Stimulated activated CD8-positive, alpha-beta memory T cell treated with anti-CD3 and anti-CD28 coated beads, Interleukin-7, amount 100 ng/mL, for 1 hour (primary cell): ENCODE measurements around the gene GIT2.
"Not testable (repeated sequence)": the region's sequence is repeated elsewhere in the genome, so short reads cannot be mapped to it uniquely, and the experiment has no call there.

Experiments used
- DNase-seq, 2 donors: peaks; one replicate each; pipeline ENCODE4 v3.0.0-alpha.2; 2020; ENCODE audit warnings: low read depth in 2 of 2

GIT2 gene

DNA sequence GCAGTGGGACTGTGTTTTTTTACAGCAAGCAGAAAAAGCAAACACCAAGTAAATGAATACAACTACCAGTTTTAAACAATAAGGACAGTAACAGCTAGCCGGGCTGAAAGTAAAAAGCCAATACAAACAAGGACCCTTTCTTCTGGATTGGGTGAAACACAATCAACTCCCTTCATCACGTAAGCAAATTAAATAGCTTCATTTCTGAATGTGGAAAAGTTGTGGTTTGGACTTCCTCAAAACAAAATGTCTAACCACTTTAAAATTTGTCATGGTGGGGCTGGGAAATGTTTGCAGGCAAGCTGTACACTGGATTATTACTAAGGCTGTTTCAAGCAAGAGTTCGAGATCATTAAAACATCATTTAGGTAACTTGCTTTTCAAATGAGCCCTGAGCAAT, 48.6 kb downstream of the GIT2 start:
- no peak for DNase-seq

DNA sequence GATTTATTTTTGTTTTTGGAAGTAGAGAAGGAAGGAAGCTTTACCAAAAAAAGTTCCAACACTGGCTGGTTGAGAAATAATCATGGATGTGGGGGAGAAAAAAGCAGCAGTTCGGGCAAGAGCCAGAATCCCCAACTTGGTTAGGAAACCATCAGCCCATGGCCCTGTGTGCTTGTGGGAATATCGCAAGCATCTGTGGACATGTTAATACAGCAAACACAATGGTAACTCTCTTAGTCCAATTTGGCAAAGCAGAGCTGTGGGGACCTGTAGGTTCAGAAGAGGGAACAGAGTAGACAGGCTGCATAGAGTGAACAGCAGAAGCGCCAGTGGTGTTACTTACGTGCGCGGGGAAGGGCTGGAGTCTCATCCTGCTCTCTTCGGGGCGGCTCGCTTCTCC, 49.3 kb downstream of the GIT2 start:
- no peak for DNase-seq

GRCh38 chr12:109946505-109946904, 49.7 kb downstream of the GIT2 start:
- DNase-seq: no peak

- DNase-seq: no peak
Observed at GRCh38 chr12:109944561-109945359, 51.4 kb downstream of the GIT2 start.

GRCh38 chr12:109943811-109944210, 52.4 kb downstream of the GIT2 start:
- DNase-seq: no peak

DNA sequence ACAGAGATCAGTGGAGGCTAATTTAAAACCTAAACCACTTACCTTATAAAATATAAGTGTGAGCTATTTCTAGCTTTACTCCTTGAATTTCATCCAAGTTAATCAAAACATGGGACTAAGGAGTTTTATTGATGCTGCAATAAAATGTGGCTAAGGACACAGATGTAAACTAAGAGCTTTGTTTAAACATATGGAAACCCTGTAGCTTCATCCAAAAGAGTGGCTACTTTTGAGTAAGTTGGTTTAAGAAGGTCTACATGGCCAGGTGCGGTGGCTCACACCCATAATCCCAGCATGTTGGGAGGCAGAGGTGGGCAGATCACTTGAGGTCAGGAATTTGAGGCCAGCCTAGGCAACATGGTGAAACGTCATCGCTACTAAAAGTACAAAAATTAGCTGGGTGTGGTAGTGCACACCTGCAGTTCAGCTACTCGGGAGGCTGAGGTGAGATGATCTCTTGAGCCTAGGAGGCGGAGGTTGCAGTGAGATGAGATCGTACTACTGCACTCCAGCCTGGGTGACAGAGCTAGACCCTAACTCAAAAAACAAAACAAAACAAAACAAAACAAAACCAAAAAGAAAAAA, 55.7 kb downstream of the GIT2 start:
- no peak for DNase-seq

GRCh38 chr12:109939504-109939903, 56.7 kb downstream of the GIT2 start:
- DNase-seq: no peak

DNA sequence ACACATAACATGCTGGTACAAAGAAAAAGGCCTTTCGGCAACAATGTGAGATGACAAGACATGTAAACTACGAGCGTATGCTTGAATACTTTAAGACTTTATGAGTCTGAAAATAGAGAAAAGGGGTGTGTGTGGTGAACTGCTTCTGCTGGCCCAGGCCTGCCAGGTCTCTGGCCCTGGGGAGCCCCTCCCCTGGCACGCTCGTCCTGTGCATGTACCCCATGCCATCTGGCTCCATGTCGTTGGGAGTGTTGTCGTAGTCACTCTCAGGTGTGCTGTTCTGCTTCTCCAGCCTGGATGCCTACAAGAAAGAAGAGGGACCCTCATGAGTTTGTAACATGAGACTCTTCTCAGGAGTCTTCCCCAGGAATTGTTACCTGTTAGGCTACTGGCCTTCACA, 57.2 kb downstream of the GIT2 start:
- DNase-seq: no peak

GRCh38 chr12:109937371-109937770, 58.8 kb downstream of the GIT2 start:
- no peak for DNase-seq

- no peak for DNase-seq
Observed at GRCh38 chr12:109934026-109934425, 62.1 kb downstream of the GIT2 start.

- no peak for DNase-seq
Observed at GRCh38 chr12:109932878-109933503, 63.2 kb downstream of the GIT2 start.

DNA sequence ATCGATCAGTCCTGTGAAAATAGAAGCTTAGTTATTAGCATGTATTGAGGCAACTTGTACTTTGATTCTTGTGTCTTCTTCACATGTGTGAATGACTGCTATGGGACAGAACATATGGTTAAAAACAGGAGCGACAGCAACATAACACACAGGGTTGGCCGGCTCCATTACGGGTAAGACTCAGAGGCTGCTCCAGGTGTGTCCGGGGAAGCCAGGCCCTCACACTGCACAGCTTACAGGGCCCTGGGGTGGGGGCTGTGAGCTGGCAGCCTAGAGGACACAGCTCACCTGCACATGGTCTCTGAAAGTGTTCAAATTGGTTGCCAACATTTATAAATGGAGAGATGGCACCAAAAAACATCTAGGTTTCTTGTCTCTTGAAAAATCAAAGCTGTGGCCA, 65.0 kb downstream of the GIT2 start:
- DNase-seq: no peak

DNA sequence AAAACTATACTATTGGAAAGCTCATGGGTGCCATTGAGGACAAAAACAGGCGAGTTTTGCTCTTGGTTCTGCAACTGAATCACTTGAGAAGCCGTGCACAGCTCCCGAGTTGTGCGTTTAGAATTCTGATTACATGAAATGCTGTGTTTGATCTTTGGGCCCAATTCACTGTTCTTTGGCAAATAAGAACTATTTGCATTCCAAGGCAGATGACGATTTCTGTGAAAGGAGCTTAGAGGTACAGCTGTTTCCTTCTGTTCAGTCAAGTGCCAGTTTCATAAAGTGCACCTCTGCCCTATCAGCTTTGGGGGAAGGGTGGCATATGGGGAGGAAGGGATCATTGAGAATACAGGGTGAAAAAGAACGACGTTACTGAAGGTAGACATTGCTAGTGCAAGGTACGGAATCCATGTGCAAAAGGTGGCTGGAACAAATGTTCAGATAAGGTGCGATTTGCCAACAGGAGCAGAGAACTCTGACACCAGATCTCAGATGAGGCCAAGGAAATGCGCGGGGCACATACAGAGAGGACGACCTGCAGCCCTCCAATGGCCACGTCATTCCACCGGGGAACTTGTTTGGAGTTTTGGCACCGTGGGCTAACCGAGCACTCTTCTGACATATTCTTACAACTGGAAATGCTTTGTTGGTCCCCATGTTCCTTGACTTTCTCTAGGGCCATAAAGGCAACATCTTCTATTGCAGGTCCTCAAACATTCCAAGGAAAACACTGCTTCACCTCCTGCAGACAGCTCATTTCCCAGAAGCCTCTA, 66.0 kb downstream of the GIT2 start:
- no peak for DNase-seq

DNA sequence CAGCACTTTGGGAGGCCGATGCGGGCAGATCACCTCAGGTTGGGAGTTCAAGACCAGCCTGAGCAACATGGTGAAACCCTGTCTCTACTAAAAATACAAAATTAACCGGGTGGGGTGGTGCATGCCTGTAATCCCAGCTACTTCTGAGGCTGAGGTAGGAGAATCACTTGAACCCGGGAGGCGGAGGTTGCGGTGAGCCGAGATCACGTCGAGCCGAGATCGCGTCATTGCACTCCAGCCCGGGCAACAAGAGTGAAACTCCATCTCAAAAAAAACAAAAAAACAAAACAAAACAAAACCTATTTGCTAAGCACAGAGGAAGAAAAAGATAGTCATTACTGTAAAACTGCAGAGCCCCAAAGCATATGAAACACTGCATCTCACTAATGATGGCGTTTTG, 66.8 kb downstream of the GIT2 start:
- not testable (repeated sequence) for DNase-seq

GRCh38 chr12:109928058-109928656, 68.0 kb downstream of the GIT2 start:
- no peak for DNase-seq

- no peak for DNase-seq
Observed at GRCh38 chr12:109927622-109928021, 68.5 kb downstream of the GIT2 start.

DNA sequence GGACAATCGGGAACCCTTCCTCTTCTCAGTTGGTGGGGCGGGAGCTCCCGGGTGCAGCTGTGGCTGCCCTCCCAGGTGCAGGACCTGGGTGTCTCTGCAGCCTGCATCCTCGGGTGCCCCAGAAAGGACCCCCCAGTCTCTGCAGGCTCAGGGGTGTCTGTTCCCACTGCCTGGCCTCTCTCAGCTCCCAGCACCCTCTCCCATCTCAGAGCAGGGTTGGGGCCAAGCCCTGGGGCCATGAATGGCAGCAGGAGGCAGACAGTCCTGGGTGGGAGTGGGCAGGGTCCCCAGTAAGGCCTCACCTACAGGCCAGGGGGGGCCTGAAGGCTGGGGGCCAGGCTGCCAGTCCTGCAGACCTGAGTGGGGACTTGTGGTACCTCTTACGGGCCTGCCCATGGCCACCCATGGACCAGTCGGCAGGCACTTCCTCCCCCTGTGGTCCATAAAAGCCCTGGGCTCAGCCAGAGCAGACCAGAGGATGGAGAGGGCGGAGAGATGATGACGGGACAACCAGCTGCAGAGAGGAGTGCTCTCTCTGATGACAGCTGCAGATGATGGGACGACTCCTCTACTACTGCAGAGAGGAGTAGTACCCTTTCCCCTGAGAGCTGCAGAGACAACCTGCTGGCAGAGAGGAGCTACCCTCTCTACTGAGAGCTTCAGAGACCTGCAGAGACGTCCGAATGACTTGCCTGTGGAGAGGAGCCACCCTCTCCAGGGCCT, 69.5 kb downstream of the GIT2 start:
- DNase-seq: no peak

DNA sequence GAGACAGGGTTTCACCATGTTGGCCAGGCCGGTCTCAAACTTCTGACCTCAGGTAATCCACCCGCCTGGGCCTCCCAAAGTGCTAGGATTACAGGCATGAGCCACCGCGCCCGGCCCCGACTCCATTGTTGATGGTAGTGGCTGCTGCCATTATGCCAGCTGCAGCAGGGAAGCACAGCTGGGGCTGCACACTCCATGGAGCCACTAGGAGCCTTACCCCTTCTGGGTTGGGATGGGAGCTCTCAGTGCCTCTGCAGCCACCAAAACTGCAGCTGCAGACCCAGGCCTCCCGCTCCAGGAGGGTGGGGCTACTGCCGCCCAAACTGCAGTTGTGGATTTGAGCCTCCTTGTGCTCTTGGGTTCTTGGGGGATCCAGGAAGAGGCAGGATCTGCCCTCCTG, 70.2 kb downstream of the GIT2 start:
- DNase-seq: no peak

- no peak for DNase-seq
Observed at GRCh38 chr12:109925185-109925840, 70.9 kb downstream of the GIT2 start.

- DNase-seq: no peak
Observed at GRCh38 chr12:109923481-109924245, 72.5 kb downstream of the GIT2 start.
